ENCODE measurements around the gene POLR1H.
A peak's percentile ranks its signal among the peaks of the same experiment; 100 is the strongest.

The POLR1H gene

GRCh38 chr6:30061858-30062458, 893 bp downstream of the POLR1H start:
- WGBS, 2 experiments (ENCODE audit: insufficient coverage in 2 of 2): 56 to 69% methylated on average over 6 to 11 of the region's 13 CpGs
- Histone ChIP-seq H3K27ac (ENCODE audit: low read depth, low read length, severe bottlenecking) (peak overlapping the region; percentile 81), H3K9me3 (ENCODE audit: control insufficient read depth, low read length) (no peaks in the 10 kb centered on the region), H3K4me3 (ENCODE audit: extremely low read depth, insufficient read depth, low read length, poor library complexity, severe bottlenecking) (peak overlapping the region; percentile 96), H3K4me1 (ENCODE audit: control insufficient read depth, insufficient read depth, low read length, poor library complexity, severe bottlenecking) (peaks cover 16% of the 10 kb centered on the region), H3K36me3 (ENCODE audit: control insufficient read depth, insufficient read depth, low read length) (peaks cover 12% of the 10 kb centered on the region)

- Histone ChIP-seq H3K4me3 (ENCODE audit: extremely low read depth, insufficient read depth, low read length, poor library complexity, severe bottlenecking) (peak overlapping the region; percentile 96), H3K27ac (ENCODE audit: low read depth, low read length, severe bottlenecking) (no peak overlapping the region), H3K9me3 (ENCODE audit: control insufficient read depth, low read length) (no peaks in the 10 kb centered on the region), H3K4me1 (ENCODE audit: control insufficient read depth, insufficient read depth, low read length, poor library complexity, severe bottlenecking) (peaks cover 16% of the 10 kb centered on the region), H3K36me3 (ENCODE audit: control insufficient read depth, insufficient read depth, low read length) (peaks cover 12% of the 10 kb centered on the region)
- whole genome bisulfite sequencing, 2 experiments (ENCODE audit: insufficient coverage in 2 of 2): 100% methylated on average over 1 of the region's 7 CpGs; no CpG with 5 or more reads in 1 of the 2 experiments
Observed at GRCh38 chr6:30062471-30063178, 1.6 kb downstream of the POLR1H start.

- H3K36me3 ChIP-seq (ENCODE audit: control insufficient read depth, insufficient read depth, low read length): peaks cover 12% of the 10 kb centered on the region
- H3K9me3 ChIP-seq (ENCODE audit: control insufficient read depth, low read length): no peaks in the 10 kb centered on the region
- H3K4me1 ChIP-seq (ENCODE audit: control insufficient read depth, insufficient read depth, low read length, poor library complexity, severe bottlenecking): peaks cover 16% of the 10 kb centered on the region
- 100% methylated on average over 1 of the region's 2 CpGs for WGBS, 2 experiments (ENCODE audit: insufficient coverage in 2 of 2)
- no peak overlapping the region for H3K4me3 ChIP-seq (ENCODE audit: extremely low read depth, insufficient read depth, low read length, poor library complexity, severe bottlenecking)
- no peak overlapping the region for H3K27ac ChIP-seq (ENCODE audit: low read depth, low read length, severe bottlenecking)
Observed at GRCh38 chr6:30063315-30063714, 2.2 kb downstream of the POLR1H start.

DNA sequence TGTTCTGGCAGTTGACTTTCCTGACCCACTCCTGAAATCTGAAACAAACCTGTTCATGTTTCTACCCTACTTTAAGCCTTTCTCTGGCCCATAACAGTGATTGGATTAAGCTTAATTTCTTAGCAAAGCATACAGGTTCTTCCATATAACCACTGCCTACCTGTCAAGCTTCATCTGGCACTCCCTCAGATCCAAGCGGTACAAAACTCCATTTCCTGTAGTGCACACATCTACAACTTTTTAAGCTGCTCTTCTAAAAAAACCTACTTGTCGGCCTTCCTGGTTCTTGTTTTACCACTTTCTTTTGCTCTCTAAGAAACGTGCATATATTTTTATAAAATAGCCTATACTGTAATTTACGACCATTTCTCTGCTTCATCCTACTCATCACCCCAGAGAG, 5.0 kb downstream of the POLR1H start:
- H3K9me3 ChIP-seq (ENCODE audit: control insufficient read depth, low read length): no peaks in the 10 kb centered on the region
- H3K36me3 ChIP-seq (ENCODE audit: control insufficient read depth, insufficient read depth, low read length): peaks cover 27% of the 10 kb centered on the region
- H3K27ac ChIP-seq (ENCODE audit: low read depth, low read length, severe bottlenecking): peak overlapping the region; percentile 84
- H3K4me1 ChIP-seq (ENCODE audit: control insufficient read depth, insufficient read depth, low read length, poor library complexity, severe bottlenecking): peaks cover 12% of the 10 kb centered on the region
- H3K4me3 ChIP-seq (ENCODE audit: extremely low read depth, insufficient read depth, low read length, poor library complexity, severe bottlenecking): peak overlapping the region; percentile 53
- WGBS, 2 experiments (ENCODE audit: insufficient coverage in 2 of 2): 66 to 88% methylated on average over 2 of the region's 4 CpGs

- Histone ChIP-seq H3K4me1 (ENCODE audit: control insufficient read depth, insufficient read depth, low read length, poor library complexity, severe bottlenecking) (peaks cover 12% of the 10 kb centered on the region), H3K9me3 (ENCODE audit: control insufficient read depth, low read length) (no peaks in the 10 kb centered on the region), H3K4me3 (ENCODE audit: extremely low read depth, insufficient read depth, low read length, poor library complexity, severe bottlenecking) (peak within 1 kb of the TSS; percentile 53), H3K27ac (ENCODE audit: low read depth, low read length, severe bottlenecking) (peak within 1 kb of the TSS; percentile 84), H3K36me3 (ENCODE audit: control insufficient read depth, insufficient read depth, low read length) (peaks cover 27% of the 10 kb centered on the region)
- 1 to 4% methylated on average over 31 to 32 of the region's 46 CpGs for WGBS, 2 experiments (ENCODE audit: insufficient coverage in 2 of 2)
Observed at GRCh38 chr6:30066577-30067459, 5.8 kb downstream of the POLR1H start, which contains the start of gene PPP1R11. Gene PPP1R11, plus strand, starts transcription at chr6:30067198. Its CDS starts 213 bp downstream, at chr6:30067411.

- 0 to 2% methylated on average over 1 to 6 of the region's 8 CpGs for WGBS, 2 experiments (ENCODE audit: insufficient coverage in 2 of 2)
- Histone ChIP-seq H3K36me3 (ENCODE audit: control insufficient read depth, insufficient read depth, low read length) (peaks cover 27% of the 10 kb centered on the region), H3K4me3 (ENCODE audit: extremely low read depth, insufficient read depth, low read length, poor library complexity, severe bottlenecking) (peak overlapping the region; percentile 53), H3K9me3 (ENCODE audit: control insufficient read depth, low read length) (no peaks in the 10 kb centered on the region), H3K4me1 (ENCODE audit: control insufficient read depth, insufficient read depth, low read length, poor library complexity, severe bottlenecking) (peaks cover 7% of the 10 kb centered on the region), H3K27ac (ENCODE audit: low read depth, low read length, severe bottlenecking) (peak overlapping the region; percentile 84)
Observed at GRCh38 chr6:30067460-30068139, 6.5 kb downstream of the POLR1H start.

GRCh38 chr6:30071081-30071818, 10.2 kb downstream of the POLR1H start:
- H3K36me3 ChIP-seq (ENCODE audit: control insufficient read depth, insufficient read depth, low read length): peaks cover 15% of the 10 kb centered on the region
- H3K27ac ChIP-seq (ENCODE audit: low read depth, low read length, severe bottlenecking): no peak overlapping the region
- H3K4me1 ChIP-seq (ENCODE audit: control insufficient read depth, insufficient read depth, low read length, poor library complexity, severe bottlenecking): peaks cover 5% of the 10 kb centered on the region
- H3K9me3 ChIP-seq (ENCODE audit: control insufficient read depth, low read length): no peaks in the 10 kb centered on the region
- 25 to 29% methylated on average over 48 to 60 of the region's 68 CpGs for WGBS, 2 experiments (ENCODE audit: insufficient coverage in 2 of 2)
- H3K4me3 ChIP-seq (ENCODE audit: extremely low read depth, insufficient read depth, low read length, poor library complexity, severe bottlenecking): no peak overlapping the region

GRCh38 chr6:30071858-30072257, 10.8 kb downstream of the POLR1H start:
- Histone ChIP-seq H3K4me3 (ENCODE audit: extremely low read depth, insufficient read depth, low read length, poor library complexity, severe bottlenecking) (no peak overlapping the region), H3K4me1 (ENCODE audit: control insufficient read depth, insufficient read depth, low read length, poor library complexity, severe bottlenecking) (peaks cover 4% of the 10 kb centered on the region), H3K36me3 (ENCODE audit: control insufficient read depth, insufficient read depth, low read length) (peaks cover 15% of the 10 kb centered on the region), H3K27ac (ENCODE audit: low read depth, low read length, severe bottlenecking) (no peak overlapping the region), H3K9me3 (ENCODE audit: control insufficient read depth, low read length) (no peaks in the 10 kb centered on the region)
- 59 to 67% methylated on average over 1 to 2 of the region's 3 CpGs for WGBS, 2 experiments (ENCODE audit: insufficient coverage in 2 of 2)

GRCh38 chr6:30073489-30074235, 12.6 kb downstream of the POLR1H start:
- Histone ChIP-seq H3K27ac (ENCODE audit: low read depth, low read length, severe bottlenecking) (no peak overlapping the region), H3K4me3 (ENCODE audit: extremely low read depth, insufficient read depth, low read length, poor library complexity, severe bottlenecking) (no peak overlapping the region)
- 39 to 64% methylated on average over 4 to 7 of the region's 7 CpGs for WGBS, 2 experiments (ENCODE audit: insufficient coverage in 2 of 2)

More at GRCh38 chr6:30073489-30074235, 12.6 kb downstream of the POLR1H start:
- H3K36me3 ChIP-seq (ENCODE audit: control insufficient read depth, insufficient read depth, low read length): peaks cover 15% of the 10 kb centered on the region
- H3K4me1 ChIP-seq (ENCODE audit: control insufficient read depth, insufficient read depth, low read length, poor library complexity, severe bottlenecking): peaks cover 4% of the 10 kb centered on the region
- no peaks in the 10 kb centered on the region for H3K9me3 ChIP-seq (ENCODE audit: control insufficient read depth, low read length)

All from mesodermal cell (in vitro differentiated cells).